HG03469 (cell line): ENCODE data around the gene PAGR1.
"Not testable (repeated sequence)": the region's sequence is repeated elsewhere in the genome, so short reads cannot be mapped to it uniquely, and the experiment has no call there.

Experiments
- ATAC-seq: cut with Tn5 transposase; IDR thresholded peaks from one replicate; pipeline ENCODE4 v1.9.1; 2021; ENCODE audit warnings: mild to moderate bottlenecking, moderate library complexity, moderate number of reproducible peaks; ENCODE audit not compliant: unreplicated experiment

PAGR1 gene

GRCh38 chr16:29815793-29816693 is at the start of gene PAGR1:
Gene PAGR1 (plus strand): TSS chr16:29816152. CDS start chr16:29816526, 374 bp downstream.
- ATAC-seq: peak; percentile 42

GRCh38 chr16:29766571-29766970 is 49.4 kb upstream of the PAGR1 start:
- ATAC-seq: no peak

DNA sequence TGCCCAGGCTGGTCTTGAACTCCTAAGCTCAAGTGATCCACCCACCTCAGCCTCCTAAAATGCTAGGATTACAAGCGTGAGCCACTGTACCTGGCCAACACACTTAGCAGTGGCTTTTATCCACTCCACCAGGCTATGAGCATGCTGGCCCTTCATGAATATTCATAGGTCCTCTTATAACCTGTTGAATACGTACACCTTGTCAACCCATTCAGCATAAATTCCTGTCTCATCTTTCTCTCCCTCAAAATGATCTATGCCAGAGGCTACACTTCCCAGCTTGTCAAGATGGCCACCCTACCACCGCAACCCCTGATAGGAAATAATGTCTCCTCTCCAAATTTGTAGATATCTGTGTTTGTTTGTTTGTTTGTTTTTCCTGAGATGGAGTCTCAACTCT is 48.9 kb upstream of the PAGR1 start:
- ATAC-seq: no peak

GRCh38 chr16:29769507-29769906 is 46.4 kb upstream of the PAGR1 start:
- no peak for ATAC-seq

GRCh38 chr16:29770250-29770929 is 45.6 kb upstream of the PAGR1 start:
- no peak for ATAC-seq

DNA sequence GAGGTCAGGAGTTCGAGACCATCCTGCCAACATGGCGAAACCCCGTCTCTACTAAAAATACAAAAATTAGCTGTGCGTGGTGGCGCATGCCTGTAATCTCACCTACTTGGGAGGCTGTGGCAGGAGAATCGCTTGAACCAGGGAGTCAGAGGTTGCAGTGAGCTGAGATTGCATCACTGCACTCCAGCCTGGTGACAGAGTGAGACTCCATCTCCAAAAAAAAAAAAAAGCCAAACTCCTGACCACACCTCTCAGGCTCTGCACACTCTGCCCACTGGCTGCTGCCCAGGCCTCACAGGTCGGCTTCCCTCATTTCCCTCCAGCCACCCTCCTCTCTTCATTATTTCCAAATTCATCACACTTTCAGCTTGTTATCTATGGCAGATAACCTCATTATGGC is 43.6 kb upstream of the PAGR1 start:
- ATAC-seq: not testable (repeated sequence)

DNA sequence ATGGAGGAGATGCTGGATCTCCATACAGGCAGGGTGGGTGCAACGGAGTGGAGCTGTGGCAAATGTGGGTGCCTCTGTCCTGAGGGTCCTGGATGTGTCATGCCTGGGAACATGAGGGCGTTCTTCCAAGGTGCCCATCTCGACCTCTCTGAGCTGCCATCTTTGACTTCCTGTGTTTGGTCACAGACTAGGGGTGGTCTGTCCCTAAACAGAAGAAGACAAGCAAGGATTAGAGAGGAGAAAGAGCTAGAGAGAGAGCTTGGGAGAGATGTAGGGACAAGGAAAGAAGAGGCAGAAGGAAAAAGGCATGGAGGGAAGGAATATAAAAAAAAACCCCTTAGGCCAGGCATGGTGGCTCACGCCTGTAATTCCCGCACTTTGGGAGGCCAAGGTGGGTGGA is 41.2 kb upstream of the PAGR1 start:
- no peak for ATAC-seq

DNA sequence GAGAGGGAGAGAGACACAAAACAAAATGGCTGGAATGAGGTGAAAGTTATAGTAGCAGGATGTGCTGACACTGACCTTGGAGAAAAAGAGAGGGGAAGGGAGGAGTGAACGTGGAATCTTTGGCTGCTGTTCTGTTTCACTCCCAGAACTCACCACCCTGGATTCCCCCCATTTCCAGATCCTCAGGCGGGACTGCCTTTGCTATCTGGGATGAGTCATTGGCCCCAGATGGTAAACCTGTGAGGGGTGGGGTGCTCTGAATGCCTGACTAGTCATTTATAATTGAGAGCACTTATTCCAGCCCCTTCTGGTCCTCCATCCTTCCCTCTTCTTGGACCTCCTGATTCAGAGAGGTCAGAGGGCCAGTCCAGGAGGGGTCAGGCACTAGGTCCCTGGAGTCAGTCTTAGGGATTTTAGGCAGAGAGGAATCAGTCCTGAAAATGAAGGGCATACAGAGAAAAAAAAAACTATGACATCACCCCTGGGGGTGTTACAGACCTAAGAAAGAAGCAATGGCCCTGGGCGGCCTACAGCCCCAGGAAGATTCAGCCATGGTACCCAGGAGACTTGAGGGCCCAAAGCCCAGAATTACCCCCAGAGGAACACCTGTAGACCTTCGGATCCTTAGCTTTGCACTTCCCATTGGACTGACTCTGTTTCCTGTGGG is 40.1 kb upstream of the PAGR1 start:
- ATAC-seq: no peak

DNA sequence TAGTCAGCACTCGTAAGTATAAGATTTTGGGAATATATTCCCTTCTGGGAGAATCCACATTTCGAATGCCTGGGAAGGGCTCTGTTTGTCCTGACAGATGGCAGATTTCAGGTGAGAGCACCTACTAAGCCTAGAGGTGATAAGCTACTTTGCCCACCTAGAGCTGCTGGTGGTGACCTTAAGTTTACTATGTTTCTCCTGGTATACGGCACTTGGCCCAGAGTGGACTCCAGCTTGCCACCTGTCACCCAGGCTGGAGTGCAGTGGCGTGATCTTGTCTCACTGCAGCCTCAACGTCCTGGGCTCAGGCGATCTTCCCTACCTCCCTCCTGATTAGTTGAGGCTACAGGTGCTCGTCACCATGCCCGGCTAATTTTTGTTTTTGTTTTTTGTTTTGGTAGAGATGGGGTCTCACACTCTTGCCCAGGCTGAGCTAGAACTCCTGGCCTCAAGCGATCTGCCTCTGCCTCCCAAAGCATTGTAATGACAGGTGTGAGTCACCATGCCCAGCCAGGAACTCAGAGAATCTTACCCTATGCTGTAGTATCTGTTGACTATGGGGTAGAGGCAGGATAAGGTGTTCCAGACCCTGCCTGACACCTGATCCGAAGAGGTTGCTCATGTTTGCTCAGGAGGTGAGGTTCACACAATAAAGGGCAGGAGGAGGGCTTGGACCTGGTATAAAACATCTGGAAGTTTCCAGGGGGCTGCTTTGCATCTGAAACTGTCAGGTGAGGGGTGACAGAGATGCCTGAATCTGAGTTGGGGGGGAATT is 38.2 kb upstream of the PAGR1 start, which contains the start of gene ZG16:
Gene ZG16, plus strand, starts transcription at position 681 of the 775 bp plus-strand sequence. CDS start 1,011 bp downstream, outside the sequence.
- no peak for ATAC-seq

DNA sequence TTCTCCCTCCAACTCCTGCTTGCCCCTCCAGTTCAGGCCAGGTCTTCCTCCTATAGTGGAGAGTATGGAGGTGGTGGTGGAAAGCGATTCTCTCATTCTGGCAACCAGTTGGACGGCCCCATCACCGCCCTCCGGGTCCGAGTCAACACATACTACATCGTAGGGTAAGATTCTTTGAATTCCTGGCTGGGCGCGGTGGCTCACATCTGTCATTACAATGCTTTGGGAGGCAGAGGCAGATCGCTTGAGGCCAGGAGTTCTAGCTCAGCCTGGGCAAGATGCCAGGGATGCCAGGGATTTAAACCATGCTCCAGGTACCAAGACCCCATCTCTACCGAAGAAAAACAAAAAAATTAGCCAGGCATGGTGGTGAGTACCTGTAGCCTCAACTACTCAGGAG is 36.5 kb upstream of the PAGR1 start:
- no peak for ATAC-seq

DNA sequence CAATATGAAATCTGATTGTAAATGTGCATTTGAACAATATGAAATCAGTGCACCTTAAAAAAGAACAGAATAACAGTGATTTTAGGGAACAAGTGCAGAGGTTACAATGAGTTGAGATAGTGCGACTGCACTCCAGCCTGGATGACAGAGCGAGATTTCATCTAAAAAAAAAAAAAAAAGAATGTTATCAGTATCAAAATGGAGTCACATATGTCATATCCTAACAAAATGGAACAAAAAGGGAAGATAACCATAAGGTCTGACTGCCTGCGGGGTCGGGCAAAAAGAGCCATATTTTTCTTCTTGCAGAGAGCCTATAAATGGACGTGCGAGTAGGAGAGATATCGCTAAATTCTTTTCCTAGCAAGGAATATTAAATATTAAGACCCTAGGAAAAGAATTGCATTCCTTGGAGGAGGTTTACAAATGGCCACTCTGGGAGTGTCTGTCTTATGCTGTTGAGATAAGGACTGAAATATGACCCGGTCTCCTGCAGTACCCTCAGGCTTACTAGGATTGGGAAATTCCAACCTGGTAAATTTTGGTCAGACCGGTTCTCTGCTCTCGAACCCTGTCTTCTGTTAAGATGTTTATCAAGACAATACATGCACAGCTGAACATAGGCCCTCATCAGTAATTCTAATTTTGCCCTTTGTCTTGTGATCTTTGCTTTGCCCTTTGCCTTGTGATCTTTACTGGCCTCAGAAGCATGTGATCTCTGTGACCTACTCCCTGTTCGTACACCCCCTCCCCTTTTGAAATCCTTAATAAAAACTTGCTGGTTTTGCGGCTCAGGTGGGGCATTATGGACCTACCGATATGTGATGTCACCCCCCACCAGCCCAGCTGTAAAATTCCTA is 32.6 kb upstream of the PAGR1 start:
- not testable (repeated sequence) for ATAC-seq

GRCh38 chr16:29784157-29784556 is 31.8 kb upstream of the PAGR1 start:
- ATAC-seq: no peak

GRCh38 chr16:29784901-29785500 is 31.0 kb upstream of the PAGR1 start:
- no peak for ATAC-seq

DNA sequence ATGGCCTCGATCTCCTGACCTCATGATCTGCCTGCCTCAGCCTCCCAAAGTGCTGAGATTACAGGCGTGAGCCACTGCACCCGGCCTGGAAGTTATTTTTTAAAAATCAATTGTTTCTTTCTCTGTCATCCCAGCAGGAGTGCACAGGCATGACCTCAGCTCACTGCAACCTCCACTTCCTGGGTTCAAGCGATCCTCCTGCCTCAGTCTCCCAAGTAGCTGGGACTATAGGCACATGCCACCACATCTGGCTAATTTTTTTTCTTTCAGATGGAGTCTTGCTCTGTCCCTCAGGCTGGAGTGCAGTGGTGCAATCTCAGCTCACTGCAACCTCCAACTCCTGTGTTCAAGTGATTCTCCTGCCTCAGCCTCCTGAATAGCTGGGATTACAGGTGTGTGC is 28.8 kb upstream of the PAGR1 start:
- not testable (repeated sequence) for ATAC-seq

DNA sequence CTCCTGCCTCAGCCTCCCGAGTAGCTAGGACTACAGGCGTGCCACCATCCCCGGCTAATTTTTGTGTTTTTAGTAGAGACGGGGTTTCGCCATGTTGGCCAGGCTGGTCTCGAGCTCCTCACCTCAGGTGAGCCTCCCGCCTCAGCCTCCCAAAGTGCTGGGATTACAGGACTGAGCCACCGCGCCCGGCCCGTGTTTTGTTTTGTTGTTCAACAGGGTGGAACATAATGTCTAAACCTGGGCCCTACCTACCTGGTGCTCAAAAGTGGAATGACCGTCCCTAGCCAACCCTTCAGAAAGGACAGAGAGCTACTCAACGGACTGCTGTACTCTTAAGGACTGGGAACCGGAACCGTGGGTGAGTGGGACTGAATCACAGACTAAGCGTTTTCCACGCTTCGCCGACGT is 26.2 kb upstream of the PAGR1 start:
- ATAC-seq: no peak

DNA sequence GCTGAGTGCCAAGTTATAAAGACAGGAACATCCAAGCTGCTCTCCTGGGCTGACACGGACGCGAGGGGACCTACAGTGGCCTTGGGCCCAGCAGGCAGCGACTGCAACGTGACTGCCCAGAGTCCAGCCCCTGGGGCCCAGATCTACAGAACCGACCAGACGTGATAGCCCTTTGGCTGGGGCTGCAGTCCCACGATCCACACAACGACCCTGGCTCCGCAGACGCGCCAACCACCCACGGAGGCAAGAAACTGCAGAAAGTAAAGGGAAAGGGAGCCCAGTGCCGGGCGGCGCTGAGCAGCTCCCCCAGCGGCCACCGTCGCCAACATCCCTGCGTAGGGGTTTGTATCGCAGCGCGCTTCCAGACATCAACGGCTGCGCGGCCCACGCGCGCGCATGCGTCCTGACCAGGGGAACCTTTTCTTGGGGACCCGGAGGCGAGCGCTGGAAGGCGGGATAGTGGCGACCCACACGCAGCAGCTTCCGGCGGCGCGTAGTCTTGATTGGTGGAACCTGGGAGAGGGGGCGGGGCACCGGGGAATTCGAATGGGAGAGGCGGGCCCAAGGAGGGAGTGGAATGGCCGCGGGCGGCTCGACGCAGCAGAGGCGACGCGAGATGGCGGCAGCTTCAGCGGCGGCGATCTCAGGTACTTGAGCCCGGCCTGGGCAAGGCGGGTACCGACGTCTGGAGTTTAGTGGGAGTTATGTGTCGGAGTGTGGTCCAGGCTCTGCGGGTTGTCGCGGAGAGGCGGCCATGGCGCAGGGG is 25.6 kb upstream of the PAGR1 start, which contains the start of gene KIF22:
Gene KIF22, plus strand, starts transcription at position 569 of the 766 bp plus-strand sequence. Its CDS starts 9 bp downstream, at position 578.
- ATAC-seq: peak; percentile 75

GRCh38 chr16:29790949-29791844 is 24.8 kb upstream of the PAGR1 start:
- no peak for ATAC-seq
